ENCODE results near the gene TRAPPC14. TPM values are rescaled to one million over a fixed set of nuclear protein-coding genes. Genes with fewer than 3 reads are reported as not detected.
"Not testable (repeated sequence)": the region's sequence is repeated elsewhere in the genome, so short reads cannot be mapped to it uniquely, and the experiment has no call there.

Gene TRAPPC14
- total and polyA plus RNA-seq, 2 of the 8 experiments (the other 6 are each of a cell fraction or from before 2014, with no cell fraction given): 11.9 to 22.1 TPM

GRCh38 chr7:100198266-100198665 lies 39.7 kb upstream of the TRAPPC14 start (continued):
- no peak for TF ChIP-seq SUZ12 (IDR thresholded peaks at IDR 0.05; ENCODE audit: low read length)

GRCh38 chr7:100195901-100196322 lies 37.4 kb upstream of the TRAPPC14 start:
- H2BK15ac ChIP-seq (ENCODE audit: low read length); FAIRE-seq; H4K91ac ChIP-seq (replicated peaks; ENCODE audit: insufficient read length, low read length); H3K27me3 ChIP-seq (replicated peaks in 1 of 4; ENCODE audit: control insufficient read depth in 3 of 4, extremely low read depth in 1 of 4, insufficient read depth in 3 of 4, low read length in 3 of 4); H3K9ac ChIP-seq (replicated peaks in 1 of 4; ENCODE audit: extremely low read depth in 1 of 4, low read depth in 3 of 4, low read length in 3 of 4); H3K9me3 ChIP-seq (ENCODE audit: insufficient read depth in 2 of 2, low read depth in 1 of 2, low read length in 1 of 2); H3K4me2 ChIP-seq (ENCODE audit: insufficient read depth in 1 of 2, low read depth in 2 of 2, low read length in 2 of 2); H3K4me3 ChIP-seq (ENCODE audit: extremely low read depth in 1 of 4, insufficient read depth in 2 of 4, low read depth in 3 of 4, low read length in 4 of 4); H3K36me3 ChIP-seq (ENCODE audit: control insufficient read depth in 2 of 4, insufficient read depth in 4 of 4, low read length in 3 of 4); H2BK120ac ChIP-seq (replicated peaks; ENCODE audit: low read depth, low read length); H2BK5ac ChIP-seq (ENCODE audit: low read depth, low read length); H3K14ac ChIP-seq (ENCODE audit: insufficient read length); H3K23ac ChIP-seq (ENCODE audit: insufficient read length); H2BK12ac ChIP-seq (ENCODE audit: low read depth, low read length); H4K8ac ChIP-seq (ENCODE audit: extremely low read depth, insufficient read depth, low read length); H3K79me1 ChIP-seq (ENCODE audit: low read depth, low read length); H4K20me1 ChIP-seq (replicated peaks in 1 of 2; ENCODE audit: control insufficient read depth in 1 of 2, insufficient read depth in 2 of 2, low read length in 2 of 2); H2AK5ac ChIP-seq (ENCODE audit: low read depth, low read length); H3K4ac ChIP-seq (replicated peaks; ENCODE audit: insufficient read length, low read depth, low read length); H2AFZ ChIP-seq (ENCODE audit: low read length); H3K4me1 ChIP-seq (replicated peaks in 1 of 4; ENCODE audit: control insufficient read depth in 3 of 4, insufficient read depth in 4 of 4, low read length in 3 of 4); H4K5ac ChIP-seq (ENCODE audit: insufficient read length, low read depth, low read length); H3K27ac ChIP-seq (ENCODE audit: low read depth, low read length); H2BK20ac ChIP-seq (ENCODE audit: low read length); H3K79me2 ChIP-seq (ENCODE audit: control insufficient read depth in 1 of 2, insufficient read depth in 2 of 2, low read length in 2 of 2); H3K23me2 ChIP-seq (ENCODE audit: low read depth, low read length); H3K18ac ChIP-seq (ENCODE audit: extremely low read depth, low read length); H3K56ac ChIP-seq (replicated peaks; ENCODE audit: insufficient read length, low read depth, low read length); DNase-seq (ENCODE audit: low read depth in 1 of 2, low spot score in 2 of 2): not testable (repeated sequence)
- CTCF ChIA-PET (ENCODE audit: partially characterized antibody): interaction anchor here (0.6 to 1.1 kb wide), 3 partner anchors 42 to 63 kb away, joined by 3 read pairs; no protein-coding TSS in a partner anchor
- POLR2A ChIA-PET (ENCODE audit: partially characterized antibody): interaction anchor here (1.4 kb wide), 1 partner anchor 47 kb away, joined by 3 read pairs; the partner anchor contains the start of gene LAMTOR4
- 95% methylated on average over 6 of the region's 6 CpGs; no CpG with 5 or more reads in 1 of the 2 experiments for WGBS, 2 experiments (ENCODE audit: extremely low coverage in 1 of 2, insufficient coverage in 1 of 2, insufficient read length in 1 of 2, insufficient replicate concordance in 2 of 2, low coverage in 1 of 2, low lambda C conversion rate in 2 of 2, missing lambda C conversion rate in 1 of 2)

Measured in H1 (cell line).